HCT116 (cell line): ENCODE measurements around the gene LRRN3. TPM values are rescaled to one million over a fixed set of nuclear protein-coding genes. Genes with fewer than 3 reads are reported as not detected.

ENCODE experiments used
- ATAC-seq: fragments of 200-7000 bp; cut with Tn5 transposase; 2 replicates; pipeline ENCODE4 v1.9.1; 2020; ENCODE audit warnings: mild to moderate bottlenecking, moderate library complexity
- BruUV-seq: library from RNA; stranded (reverse); fragments of 400-500 nt; replicated peaks from 2 replicates; lab custom pipeline; 2021; lab: Mats Ljungman, UMichigan
- CTCF ChIA-PET: fragments of 300-600 bp; sonication (Branson Sonifier 250); formaldehyde crosslinking; loops from one replicate; lab custom pipeline; 2021; ENCODE audit warnings: antibody characterized with exemption; lab: Charles Lee
- POLR2A ChIA-PET: fragments of 300-600, 350-600 bp; sonication (Branson Sonifier 250); formaldehyde crosslinking; loops from one replicate; lab custom pipeline; 2021; ENCODE audit warnings: antibody characterized with exemption; lab: Charles Lee
- RAD21 ChIA-PET, 2 experiments: fragments of 300-600 bp; sonication (Branson Sonifier 250); formaldehyde crosslinking; loops; one replicate each; lab custom pipeline; 2023; ENCODE audit warnings: low total read pairs in 2 of 2; ENCODE audit not compliant: uncharacterized antibody in 2 of 2, unreplicated experiment in 2 of 2, low non-redundant PET in 1 of 2; lab: Charles Lee
- DNase-seq: peaks from one replicate; pipeline ENCODE4 v3.0.0-alpha.2; 2010; ENCODE audit warnings: low read depth, low spot score
- H2AFZ ChIP-seq: fragments of 200-600 bp; shearing (Covaris generic), sonication (generic); 2 replicates; pipeline ENCODE4 v1.6.1; 2017; ENCODE audit warnings: low read depth, mixed run types, mixed read lengths, antibody characterized with exemption, low read length; ENCODE audit not compliant: poor library complexity, severe bottlenecking
- H3K27ac ChIP-seq: 2 replicates; pipeline ENCODE4 v1.5.1; 2012; ENCODE audit warnings: low read depth, low read length
- H3K27me3 ChIP-seq: fragments of 200-600 bp; sonication (generic); 2 replicates; pipeline ENCODE4 v1.6.1; 2016; ENCODE audit warnings: mixed run types, low read length, mixed read lengths; ENCODE audit not compliant: insufficient read depth
- H3K36me3 ChIP-seq, 2 experiments: fragments of 200-500 bp in 1 of 2; fragments of 200-600 bp in 1 of 2; sonication (Bioruptor generic) in 1 of 2; sonication (generic) in 1 of 2; 2 replicates each; pipeline versions ENCODE4 v1.5.1 to v1.6.1; 2014 to 2016; ENCODE audit warnings: low read length in 2 of 2, inconsistent platforms in 1 of 2, mixed read lengths in 1 of 2, mixed run types in 1 of 2; ENCODE audit not compliant: insufficient read depth in 2 of 2, control insufficient read depth in 1 of 2
- H3K4me1 ChIP-seq, 2 experiments: fragments of 200-600 bp in 1 of 2; sonication (generic) in 1 of 2; 2 replicates each; pipeline versions ENCODE4 v1.5.1 to v1.6.1; 2012 to 2017; ENCODE audit warnings: low read length in 2 of 2, inconsistent platforms in 1 of 2, mild to moderate bottlenecking in 1 of 2, mixed read lengths in 1 of 2, mixed run types in 1 of 2, moderate library complexity in 1 of 2; ENCODE audit not compliant: insufficient read depth in 2 of 2, control insufficient read depth in 1 of 2
- H3K4me2 ChIP-seq: fragments of 200-600 bp; sonication (generic); 2 replicates; pipeline ENCODE4 v1.6.1; 2017; ENCODE audit warnings: mixed run types, low read length, mixed read lengths
- H3K4me3 ChIP-seq, 2 experiments: fragments of 200-600 bp in 1 of 2; sonication (generic) in 1 of 2; replicated peaks in 1 of 2; 2 replicates each; pipeline ENCODE4 v1.5.1; 2011 to 2016; ENCODE audit warnings: low read length in 2 of 2, control low read depth in 1 of 2, low read depth in 1 of 2, mild to moderate bottlenecking in 1 of 2, mixed read lengths in 1 of 2, mixed run types in 1 of 2
- H3K79me2 ChIP-seq: fragments of 200-600 bp; sonication (generic); 2 replicates; pipeline ENCODE4 v1.6.1; 2017; ENCODE audit warnings: mild to moderate bottlenecking, mixed run types, low read length, moderate library complexity, mixed read lengths; ENCODE audit not compliant: insufficient read depth
- H3K9ac ChIP-seq: fragments of 200-600 bp; sonication (generic); 2 replicates; pipeline ENCODE4 v1.6.1; 2016; ENCODE audit warnings: low read length, mixed read lengths
- H3K9me2 ChIP-seq: fragments of 200-600 bp; sonication (generic), shearing (Covaris generic); 2 replicates; pipeline ENCODE4 v1.6.1; 2017; ENCODE audit warnings: mixed run types, mild to moderate bottlenecking, moderate library complexity; ENCODE audit not compliant: insufficient read depth
- H3K9me3 ChIP-seq, 2 experiments: fragments of 200-500 bp in 1 of 2; fragments of 200-600 bp in 1 of 2; sonication (Bioruptor generic) in 1 of 2; sonication (generic) in 1 of 2; 2 replicates each; pipeline ENCODE4 v1.6.1; 2014 to 2017; ENCODE audit warnings: low read length in 2 of 2, mixed read lengths in 2 of 2, inconsistent platforms in 1 of 2, low read depth in 1 of 2, mild to moderate bottlenecking in 1 of 2, mixed run types in 1 of 2, moderate library complexity in 1 of 2; ENCODE audit not compliant: control insufficient read depth in 1 of 2, insufficient read depth in 1 of 2
- H4K20me1 ChIP-seq: fragments of 200-600 bp; sonication (generic), shearing (Covaris generic); 2 replicates; pipeline ENCODE4 v1.6.1; 2017; ENCODE audit warnings: mixed run types, mild to moderate bottlenecking, moderate library complexity; ENCODE audit not compliant: insufficient read depth
- CBX3 ChIP-seq: IDR thresholded peaks from 2 replicates; pipeline ENCODE4 v1.6.1; 2012; ENCODE audit warnings: low read depth
- CEBPB ChIP-seq: IDR thresholded peaks from 2 replicates; pipeline ENCODE4 v1.6.1; 2012; ENCODE audit warnings: low read depth
- CTCF ChIP-seq, 3 experiments: fragments of 200-600 bp in 1 of 3; sonication (generic) in 1 of 3; IDR thresholded peaks in 2 of 3; conservative IDR thresholded peaks in 1 of 3; 2 replicates each; pipeline ENCODE4 v1.5.1; 2012 to 2017; ENCODE audit warnings: low read depth in 2 of 3, low read length in 2 of 3, antibody characterized with exemption in 1 of 3, borderline replicate concordance in 1 of 3, control low read depth in 1 of 3, mild to moderate bottlenecking in 1 of 3, mixed read lengths in 1 of 3, mixed run types in 1 of 3, moderate library complexity in 1 of 3; ENCODE audit not compliant: insufficient read depth in 1 of 3
- ELF1 ChIP-seq: IDR thresholded peaks from 2 replicates; pipeline ENCODE4 v1.6.1; 2012; ENCODE audit warnings: low read depth, borderline replicate concordance
- EZH2 ChIP-seq: fragments of 200-600 bp; sonication (generic); IDR thresholded peaks from 2 replicates; pipeline ENCODE4 v1.6.1; 2017; ENCODE audit warnings: antibody characterized with exemption, mixed run types
- MAX ChIP-seq: IDR thresholded peaks from 2 replicates; pipeline ENCODE4 v1.6.1; 2012
- POLR2A ChIP-seq: IDR thresholded peaks from 2 replicates; pipeline ENCODE4 v1.7.0; 2011; ENCODE audit warnings: borderline replicate concordance; ENCODE audit not compliant: insufficient read depth, insufficient read length; ENCODE audit errors: extremely low read depth
- POLR2AphosphoS5 ChIP-seq: IDR thresholded peaks from 2 replicates; pipeline ENCODE4 v1.6.1; 2011; ENCODE audit warnings: mild to moderate bottlenecking, low read depth, low read length, moderate library complexity
- RAD21 ChIP-seq: IDR thresholded peaks from 2 replicates; pipeline ENCODE4 v1.6.1; 2012; ENCODE audit warnings: low read depth, mild to moderate bottlenecking
- TCF7L2 ChIP-seq: IDR thresholded peaks from 2 replicates; pipeline ENCODE4 v1.7.0; 2011; ENCODE audit warnings: borderline replicate concordance, inconsistent platforms; ENCODE audit not compliant: insufficient read depth, insufficient read length; ENCODE audit errors: extremely low read depth
- intact Hi-C: fragments of 100-400 bp; cut with micrococcal nuclease; formaldehyde crosslinking; loops from 2 replicates; pipeline ENCODE4 v1.10.0; 2022
- total RNA-seq: library from RNA; stranded (reverse); gene quantifications from one replicate; pipeline ENCODE4 v1.2.1, GENCODE V29; 2021; ENCODE audit not compliant: unreplicated experiment
- TF ChIP-seq, protein P1 (sequence below): IDR thresholded peaks from 2 replicates; pipeline ENCODE4 v1.6.1; 2012

The LRRN3 gene
- total RNA-seq, 1 experiment from 2014 or later: 0.07 TPM

DNA sequence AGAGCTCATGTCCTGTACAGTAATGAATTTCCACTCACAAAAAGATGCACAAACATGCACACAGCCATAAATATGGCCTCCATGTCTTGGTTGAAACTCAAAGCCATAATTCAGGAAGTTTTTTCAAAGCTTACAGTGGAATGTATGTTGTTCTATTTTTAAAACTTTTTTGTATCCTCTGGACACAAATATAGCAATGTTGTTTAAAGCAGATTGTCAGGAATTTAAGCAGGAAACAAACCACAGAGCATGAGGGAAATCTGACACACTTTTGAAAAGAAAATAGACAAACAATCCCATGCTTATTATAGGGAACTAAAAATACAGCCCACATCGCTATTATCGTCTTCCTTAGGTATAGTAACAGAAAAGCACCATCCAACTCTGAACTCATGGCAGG is 21.5 kb downstream of the LRRN3 start:
- Histone ChIP-seq H3K36me3 (no peaks in the 10 kb centered on the region), H3K4me2 (no peak overlapping the region), H3K9ac (no peak overlapping the region), H4K20me1 (no peaks in the 10 kb centered on the region), H3K79me2 (no peaks in the 10 kb centered on the region), H3K27ac (no peak overlapping the region), H3K9me3 (no peaks in the 10 kb centered on the region), H2AFZ (no peak overlapping the region), H3K4me1 (peaks cover 0 to 4% of the 10 kb centered on the region in 2 experiments; a peak in 1 of 4 replicates), H3K27me3 (no peaks in the 10 kb centered on the region), H3K9me2 (no peaks in the 10 kb centered on the region), H3K4me3 (no peak overlapping the region)
- no peak for TF ChIP-seq CBX3
- TF ChIP-seq POLR2A: no peak
- no peak for TF ChIP-seq MAX
- TF ChIP-seq POLR2AphosphoS5: no peak
- no peak for TF ChIP-seq TCF7L2
- TF ChIP-seq RAD21: no peak
- TF ChIP-seq CTCF (IDR thresholded peaks at IDR 0.05 in 2 of 3, conservative IDR thresholded peaks at IDR 0.05 in 1 of 3; ENCODE audit: borderline replicate concordance in 1 of 3, insufficient read depth in 1 of 3, low read depth in 2 of 3, low read length in 2 of 3): no peak
- TF ChIP-seq ELF1: no peak
- TF ChIP-seq EZH2: no peak
- TF ChIP-seq, protein P1, sequence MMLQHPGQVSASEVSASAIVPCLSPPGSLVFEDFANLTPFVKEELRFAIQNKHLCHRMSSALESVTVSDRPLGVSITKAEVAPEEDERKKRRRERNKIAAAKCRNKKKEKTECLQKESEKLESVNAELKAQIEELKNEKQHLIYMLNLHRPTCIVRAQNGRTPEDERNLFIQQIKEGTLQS: no peak
- no peak for TF ChIP-seq CEBPB
- intact Hi-C loops: no loop called here
- no peak for DNase-seq
- ChIA-PET POLR2A (interaction anchor here (0.6 kb wide), 1 partner anchor 12 kb away, joined by 3 read pairs; no protein-coding TSS in a partner anchor), CTCF (interaction anchor here (1.1 kb wide), 1 partner anchor 14 kb away, joined by 3 read pairs; no protein-coding TSS in a partner anchor), RAD21 (no interaction called here)
- no peak for ATAC-seq
- no TSS peak for BruUV-seq
